HepG2 (cell line): ENCODE measurements around the gene RGS19. TPM values are rescaled to one million over a fixed set of nuclear protein-coding genes. Genes with fewer than 3 reads are reported as not detected.

ENCODE experiments used
- ATF2 ChIP-seq: sonication (generic); formaldehyde crosslinking; IDR thresholded peaks from 2 replicates; pipeline ENCODE4 v1.4.0; 2020; ENCODE audit warnings: missing genetic modification reagents
- EHMT2 ChIP-seq: fragments of 200-600 bp; sonication (generic); IDR thresholded peaks from 2 replicates; pipeline ENCODE4 v1.7.0; 2017; ENCODE audit warnings: antibody characterized with exemption, low read depth, low read length, borderline replicate concordance
- FOXP1 ChIP-seq, 2 experiments: fragments of 450-650 bp in 1 of 2; IDR thresholded peaks; 2 replicates each; pipeline ENCODE4 v1.6.1; 2017 to 2018; ENCODE audit warnings: antibody characterized with exemption in 1 of 2
- MED8 ChIP-seq: sonication (generic); formaldehyde crosslinking; IDR thresholded peaks from 2 replicates; pipeline ENCODE4 v1.8.1; 2023; ENCODE audit warnings: mild to moderate bottlenecking, missing genetic modification reagents; ENCODE audit not compliant: insufficient replicate concordance
- NRL ChIP-seq: sonication (generic); formaldehyde crosslinking; IDR thresholded peaks from 2 replicates; pipeline ENCODE4 v1.5.0; 2020; ENCODE audit warnings: missing genetic modification reagents, mild to moderate bottlenecking, moderate library complexity, borderline replicate concordance
- RAD51 ChIP-seq: fragments of 450-650 bp; IDR thresholded peaks from 2 replicates; pipeline ENCODE4 v1.6.1; 2016; ENCODE audit warnings: borderline replicate concordance
- XRCC5 ChIP-seq: fragments of 200-400 bp; formaldehyde crosslinking; optimal IDR thresholded peaks from 2 replicates; pipeline ENCODE3; 2017; ENCODE audit warnings: mild to moderate bottlenecking, low read length
- ZBTB7B ChIP-seq: sonication (generic); formaldehyde crosslinking; IDR thresholded peaks from 2 replicates; pipeline ENCODE4 v1.4.0; 2020; ENCODE audit warnings: missing genetic modification reagents
- ZFP91 ChIP-seq: sonication (generic); formaldehyde crosslinking; IDR thresholded peaks from 2 replicates; pipeline ENCODE4 v1.9.0; 2022; ENCODE audit warnings: missing genetic modification reagents, mild to moderate bottlenecking, borderline replicate concordance
- ZFX ChIP-seq: sonication (generic); formaldehyde crosslinking; IDR thresholded peaks from 2 replicates; pipeline ENCODE4 v1.4.0; 2020; ENCODE audit warnings: mild to moderate bottlenecking, low read depth, missing genetic modification reagents, moderate library complexity
- ZMAT3 ChIP-seq: sonication (generic); formaldehyde crosslinking; conservative IDR thresholded peaks from 2 replicates; pipeline ENCODE4 v1.7.0; 2021; ENCODE audit warnings: missing genetic modification reagents
- ZMAT5 ChIP-seq: sonication (generic); formaldehyde crosslinking; IDR thresholded peaks from 2 replicates; pipeline ENCODE4 v1.5.0; 2020; ENCODE audit warnings: mild to moderate bottlenecking, low read depth, missing genetic modification reagents, borderline replicate concordance
- ZNF235 ChIP-seq: sonication (generic); formaldehyde crosslinking; IDR thresholded peaks from 2 replicates; pipeline ENCODE4 v1.8.1; 2023; ENCODE audit warnings: mild to moderate bottlenecking, missing genetic modification reagents, borderline replicate concordance
- ZNF276 ChIP-seq: sonication (generic); formaldehyde crosslinking; IDR thresholded peaks from 2 replicates; pipeline ENCODE4 v1.4.0; 2020; ENCODE audit warnings: mild to moderate bottlenecking, low read depth, missing genetic modification reagents
- ZNF546 ChIP-seq: sonication (generic); formaldehyde crosslinking; conservative IDR thresholded peaks from 2 replicates; pipeline ENCODE4 v1.8.1; 2023; ENCODE audit warnings: mild to moderate bottlenecking, missing genetic modification reagents
- ZNF577 ChIP-seq: sonication (generic); formaldehyde crosslinking; IDR thresholded peaks from 2 replicates; pipeline ENCODE4 v1.4.0; 2020; ENCODE audit warnings: mild to moderate bottlenecking, low read depth, missing genetic modification reagents, borderline replicate concordance
- ZNF644 ChIP-seq: IDR thresholded peaks from 2 replicates; pipeline ENCODE4 v1.6.1; 2016; ENCODE audit warnings: low read depth
- ZNF850 ChIP-seq: sonication (generic); formaldehyde crosslinking; conservative IDR thresholded peaks from 2 replicates; pipeline ENCODE4 v1.9.0; 2021; ENCODE audit warnings: mild to moderate bottlenecking, missing genetic modification reagents
- polyA plus RNA-seq, 8 experiments: library from polyadenylated mRNA; depleted of rRNA in 3 of 8; stranded (reverse) in 7 of 8; unstranded in 1 of 8; fragments of >200 nt; fragmentation: Illumina TruSeq in 4 of 8; extraction: Trizol in 4 of 8; gene quantifications; 2 replicates each; pipeline versions ENCODE4 v1.2.1 to v1.2.3, GENCODE V29; 2011 to 2016; ENCODE audit warnings: low read depth in 4 of 8, missing spikeins in 1 of 8, mixed read lengths in 1 of 8; ENCODE audit not compliant: insufficient read depth in 1 of 8
- total RNA-seq, 5 experiments: library from RNA; depleted of rRNA; stranded (reverse); fragments of >200 nt; fragmentation: Illumina TruSeq; extraction: Trizol; gene quantifications; 2 replicates each; pipeline ENCODE4 v1.2.3, GENCODE V29; 2016; ENCODE audit warnings: low read depth in 1 of 5
- TF ChIP-seq, protein P1 (sequence below): sonication (generic); formaldehyde crosslinking; IDR thresholded peaks from 2 replicates; pipeline ENCODE4 v1.8.0; 2022; ENCODE audit warnings: missing genetic modification reagents, mild to moderate bottlenecking, borderline replicate concordance
- TF ChIP-seq, protein P2 (sequence below): sonication (generic); formaldehyde crosslinking; IDR thresholded peaks from 2 replicates; pipeline ENCODE4 v1.8.0; 2022; ENCODE audit warnings: missing genetic modification reagents, low read depth, mild to moderate bottlenecking, borderline replicate concordance

Gene RGS19
- total and polyA plus RNA-seq, 2 of the 13 experiments (the other 11 are each of a cell fraction or from before 2014, with no cell fraction given): 10.7 to 11.9 TPM

- TF ChIP-seq ATF2 (CRISPR knock-in tag) (no peak), EHMT2 (no peak), ZFP91 (CRISPR knock-in tag) (peak; percentile 53), ZNF235 (CRISPR knock-in tag) (no peak), ZNF276 (CRISPR knock-in tag) (no peak), ZMAT3 (peak; percentile 15; the same call in 1 of the 2 replicates), NRL (CRISPR knock-in tag) (no peak; the same call in 1 of the 2 replicates), ZBTB7B (CRISPR knock-in tag) (no peak; the same call in none of the 2 replicates), ZMAT5 (no peak), ZNF546 (peak; percentile 88), RAD51 (no peak), XRCC5 (no peak), ZNF644 (CRISPR knock-in tag) (no peak), ZNF577 (CRISPR knock-in tag) (no peak), ZFX (CRISPR knock-in tag) (peak; percentile 87), ZNF850 (no peak), MED8 (no peak), FOXP1 (IDR thresholded peaks at IDR 0.05) (no peak), FOXP1 (CRISPR knock-in tag; IDR thresholded peaks at IDR 0.05) (no peak)
- TF ChIP-seq, protein P1, sequence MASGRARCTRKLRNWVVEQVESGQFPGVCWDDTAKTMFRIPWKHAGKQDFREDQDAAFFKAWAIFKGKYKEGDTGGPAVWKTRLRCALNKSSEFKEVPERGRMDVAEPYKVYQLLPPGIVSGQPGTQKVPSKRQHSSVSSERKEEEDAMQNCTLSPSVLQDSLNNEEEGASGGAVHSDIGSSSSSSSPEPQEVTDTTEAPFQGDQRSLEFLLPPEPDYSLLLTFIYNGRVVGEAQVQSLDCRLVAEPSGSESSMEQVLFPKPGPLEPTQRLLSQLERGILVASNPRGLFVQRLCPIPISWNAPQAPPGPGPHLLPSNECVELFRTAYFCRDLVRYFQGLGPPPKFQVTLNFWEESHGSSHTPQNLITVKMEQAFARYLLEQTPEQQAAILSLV: peak; percentile 56
- TF ChIP-seq, protein P2, sequence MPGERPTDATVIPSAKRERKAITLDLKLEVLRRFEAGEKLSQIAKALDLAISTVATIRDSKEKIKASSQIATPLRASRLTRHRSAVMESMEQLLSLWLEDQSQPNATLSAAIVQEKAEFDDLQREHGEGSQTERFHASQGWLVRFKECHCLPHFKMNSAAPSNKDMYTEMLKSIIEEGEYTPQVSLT: no peak
Measured at GRCh38 chr20:64065062-64065973, 14.0 kb downstream of the RGS19 start (continued).
